Measurements from ENCODE around the gene F10.

DNA sequence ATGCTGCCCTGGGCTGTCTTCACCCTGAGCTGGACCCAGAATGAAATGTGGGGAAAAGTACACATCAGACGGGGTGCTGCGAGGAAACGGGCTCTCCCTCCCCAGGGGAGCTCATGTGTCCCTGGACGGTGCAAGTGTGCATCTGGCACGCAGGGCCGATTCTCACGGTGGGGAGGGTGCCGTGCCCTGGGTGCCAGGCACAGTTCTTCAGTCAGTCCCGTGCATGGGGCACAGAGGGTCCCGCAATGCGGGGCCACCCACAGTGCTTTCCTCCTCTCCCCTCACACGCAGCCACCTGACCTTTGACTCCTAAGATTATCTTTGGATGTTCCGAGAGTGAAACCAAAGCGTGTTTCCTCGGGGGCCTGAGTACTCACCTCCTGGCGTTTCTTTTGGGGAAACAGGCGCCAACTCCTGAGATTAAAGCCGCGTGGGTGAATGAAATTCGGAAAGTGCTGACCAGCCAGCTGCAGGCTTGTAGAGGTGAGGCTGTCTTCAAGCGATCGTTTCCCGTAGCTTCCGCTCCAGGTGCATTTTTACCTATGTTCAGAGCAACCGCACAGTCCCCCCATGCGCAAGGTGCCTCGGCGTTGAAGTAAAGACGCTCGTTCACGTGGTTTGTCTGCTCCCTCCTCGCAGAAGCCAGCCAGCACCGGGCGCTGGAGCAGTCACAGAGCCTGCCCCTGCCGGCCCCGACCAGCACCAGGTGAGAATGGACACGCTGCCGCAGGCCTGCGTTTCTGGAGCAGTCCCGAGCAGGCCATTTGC is 34.5 kb upstream of the F10 start:
- TF ChIP-seq, protein P1, sequence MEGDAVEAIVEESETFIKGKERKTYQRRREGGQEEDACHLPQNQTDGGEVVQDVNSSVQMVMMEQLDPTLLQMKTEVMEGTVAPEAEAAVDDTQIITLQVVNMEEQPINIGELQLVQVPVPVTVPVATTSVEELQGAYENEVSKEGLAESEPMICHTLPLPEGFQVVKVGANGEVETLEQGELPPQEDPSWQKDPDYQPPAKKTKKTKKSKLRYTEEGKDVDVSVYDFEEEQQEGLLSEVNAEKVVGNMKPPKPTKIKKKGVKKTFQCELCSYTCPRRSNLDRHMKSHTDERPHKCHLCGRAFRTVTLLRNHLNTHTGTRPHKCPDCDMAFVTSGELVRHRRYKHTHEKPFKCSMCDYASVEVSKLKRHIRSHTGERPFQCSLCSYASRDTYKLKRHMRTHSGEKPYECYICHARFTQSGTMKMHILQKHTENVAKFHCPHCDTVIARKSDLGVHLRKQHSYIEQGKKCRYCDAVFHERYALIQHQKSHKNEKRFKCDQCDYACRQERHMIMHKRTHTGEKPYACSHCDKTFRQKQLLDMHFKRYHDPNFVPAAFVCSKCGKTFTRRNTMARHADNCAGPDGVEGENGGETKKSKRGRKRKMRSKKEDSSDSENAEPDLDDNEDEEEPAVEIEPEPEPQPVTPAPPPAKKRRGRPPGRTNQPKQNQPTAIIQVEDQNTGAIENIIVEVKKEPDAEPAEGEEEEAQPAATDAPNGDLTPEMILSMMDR (IDR thresholded peaks at IDR 0.05; ENCODE audit: insufficient read depth, low read length, poor library complexity, severe bottlenecking) = no peak
- no peak for TF ChIP-seq EZH2phosphoT487 (conservative IDR thresholded peaks at IDR 0.05; ENCODE audit: low read length)
